GM18858 (cell line): ENCODE data around the gene DDAH2.

Source experiments
- ATAC-seq: cut with Tn5 transposase; IDR thresholded peaks from one replicate; pipeline ENCODE4 v1.9.1; 2021; ENCODE audit not compliant: unreplicated experiment

Gene DDAH2

DNA sequence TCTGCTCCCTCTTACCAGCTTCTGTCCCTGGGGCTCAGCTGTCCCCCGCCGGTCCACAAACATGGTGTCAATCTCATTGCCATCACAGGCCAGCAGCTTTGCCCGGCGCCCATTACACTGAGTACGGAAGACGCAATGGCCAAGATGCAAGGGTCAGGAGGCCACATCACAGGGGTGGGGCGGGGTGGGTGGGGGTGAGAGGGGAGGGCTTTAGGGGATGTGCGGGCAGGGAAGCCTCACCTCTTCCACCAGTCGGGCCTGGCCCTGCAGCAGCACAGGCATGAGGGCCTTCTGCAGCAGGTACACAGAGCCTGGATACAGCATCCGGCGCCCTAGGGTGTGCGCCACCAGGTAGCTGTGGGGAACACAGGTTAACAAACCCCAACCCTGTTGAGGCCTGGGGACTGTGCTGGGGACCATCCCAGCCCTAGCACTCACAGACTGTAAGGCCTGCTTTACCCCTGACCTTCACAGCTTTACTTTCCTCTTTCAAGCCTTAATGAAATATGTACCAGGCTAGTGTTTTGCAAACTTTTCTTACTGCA lies 37.5 kb downstream of the DDAH2 start:
- no peak for ATAC-seq

GRCh38 chr6:31691078-31691463 lies 38.0 kb downstream of the DDAH2 start:
- ATAC-seq = no peak

DNA sequence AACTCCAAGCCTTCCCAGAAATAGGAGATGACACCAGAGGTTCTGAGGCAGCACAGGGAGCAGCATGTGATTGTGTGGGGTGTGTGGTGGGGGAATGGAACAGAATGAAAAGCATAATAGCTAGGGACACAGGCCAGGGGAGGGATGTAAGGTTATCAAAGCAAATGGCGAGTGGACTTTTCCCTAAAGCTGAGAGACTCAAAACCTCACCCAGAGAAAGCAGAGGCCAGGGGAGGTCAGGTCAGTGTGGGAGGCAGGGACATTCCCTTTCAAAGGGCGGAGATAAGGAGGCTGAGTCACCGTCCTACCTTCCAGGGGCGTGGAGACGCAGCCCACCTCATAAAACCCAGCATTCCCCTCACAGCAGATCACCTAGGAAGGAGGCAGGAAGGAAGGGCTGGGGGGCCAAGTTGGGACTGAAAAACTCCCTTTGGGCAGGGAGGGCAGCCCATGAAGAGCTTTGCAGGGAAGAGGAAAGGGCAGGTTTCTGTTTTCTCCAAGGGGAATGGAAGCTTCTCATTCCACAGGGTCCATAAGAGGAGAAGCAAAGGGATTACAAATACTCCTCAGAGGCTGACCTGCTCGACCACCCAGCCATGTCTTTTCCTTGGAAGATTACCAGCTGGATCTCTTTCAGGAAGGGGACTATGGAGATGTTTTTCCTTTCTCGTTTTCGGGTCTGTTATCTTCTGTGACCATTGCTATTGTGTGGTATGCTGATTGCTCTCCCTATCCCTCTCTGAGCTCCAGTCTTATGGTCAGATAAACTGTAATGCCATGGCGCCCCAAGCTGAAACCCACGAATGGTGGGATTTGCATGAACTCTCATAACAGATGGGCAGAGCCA lies 38.6 kb downstream of the DDAH2 start:
- ATAC-seq = no peak

- ATAC-seq = no peak
Observed at GRCh38 chr6:31689249-31690110, 39.6 kb downstream of the DDAH2 start.

DNA sequence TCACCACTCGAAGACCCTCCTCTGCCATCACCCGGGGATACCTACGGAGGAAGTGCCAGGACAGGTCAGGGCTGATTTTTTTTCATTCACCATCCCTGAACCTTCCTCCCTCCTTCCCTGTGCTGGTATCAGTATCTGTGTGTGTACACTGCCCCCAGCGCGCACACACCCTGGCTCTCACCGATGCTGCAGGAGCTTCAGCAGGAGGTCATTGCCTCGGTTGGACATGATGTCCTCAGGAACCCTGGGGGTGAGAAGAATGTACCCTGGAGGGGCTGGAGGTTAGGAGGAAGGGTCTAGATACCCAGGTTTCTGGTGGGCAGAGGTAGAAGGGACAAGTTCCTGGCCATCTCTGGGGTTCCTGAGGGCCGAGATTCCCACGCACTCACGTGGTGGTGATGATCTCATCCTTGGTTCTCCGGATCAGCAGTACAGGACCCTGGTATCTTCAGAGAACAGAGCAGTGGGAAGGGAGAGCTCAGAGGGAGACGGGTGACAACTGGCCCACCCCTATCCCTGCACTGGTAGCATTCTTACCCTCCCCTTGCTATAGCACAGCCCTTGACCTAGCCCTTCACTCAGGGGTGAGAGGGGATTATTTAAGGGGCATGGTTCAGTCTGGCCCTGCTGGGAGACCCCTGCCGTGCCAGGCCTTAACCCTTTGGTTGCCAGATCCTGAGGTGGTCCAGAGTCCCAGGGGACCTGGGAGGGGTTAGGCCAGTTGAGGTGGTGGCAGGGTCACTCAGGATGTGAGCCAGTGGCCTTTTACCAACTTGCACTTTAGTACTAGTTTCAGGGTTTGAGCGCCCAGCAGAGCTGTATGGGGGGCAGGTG lies 41.0 kb downstream of the DDAH2 start:
- no peak for ATAC-seq

- no peak for ATAC-seq
Observed at GRCh38 chr6:31687321-31687720, 41.8 kb downstream of the DDAH2 start.

DNA sequence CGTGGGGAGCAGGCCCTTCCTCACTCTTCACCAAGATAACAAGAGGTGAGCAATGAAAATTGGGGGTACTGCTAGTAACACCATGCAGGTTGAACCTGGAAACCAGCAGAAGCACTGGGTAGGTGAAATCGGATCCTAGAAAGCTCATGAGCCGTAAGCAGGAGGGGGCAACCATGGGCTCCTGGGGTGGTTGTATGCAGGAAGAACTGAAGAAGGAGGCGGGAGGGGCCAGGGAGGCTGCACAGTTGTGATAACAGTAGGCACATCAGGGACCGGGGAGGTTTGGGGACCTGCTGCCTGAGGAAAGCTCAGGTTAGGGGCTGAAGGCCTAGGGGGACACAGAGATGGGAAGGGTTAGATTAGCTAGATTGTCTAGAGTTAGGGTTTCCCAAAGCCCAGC lies 42.6 kb downstream of the DDAH2 start:
- ATAC-seq = no peak

- no peak for ATAC-seq
Observed at GRCh38 chr6:31683591-31683990, 45.5 kb downstream of the DDAH2 start.

DNA sequence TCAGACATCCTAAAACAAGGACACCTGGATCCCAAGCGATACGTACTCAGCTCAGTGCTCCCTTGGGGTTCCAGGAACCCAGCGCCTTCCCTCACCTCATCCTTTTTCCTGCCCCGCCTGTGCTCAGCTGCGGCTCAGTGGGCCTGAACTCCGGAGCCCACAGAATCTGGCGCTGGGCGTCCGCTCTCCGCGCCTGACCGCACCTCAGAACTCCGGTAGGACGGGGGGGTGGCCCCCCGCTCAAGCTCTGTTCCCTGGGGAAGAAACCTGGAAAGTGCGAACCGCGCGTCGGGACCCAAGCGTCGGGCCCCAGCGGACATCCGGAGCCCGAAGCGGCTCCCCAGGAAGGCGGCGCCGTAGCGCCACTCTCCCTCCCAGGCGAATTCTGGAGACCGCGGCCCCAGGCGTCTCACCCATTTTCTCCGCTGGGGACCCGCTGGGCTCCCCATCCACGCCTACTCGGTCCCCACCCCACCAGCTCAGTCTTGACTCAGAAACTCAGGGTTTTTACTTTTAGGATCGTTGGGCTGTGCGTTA lies 47.9 kb downstream of the DDAH2 start:
- no peak for ATAC-seq

- no peak for ATAC-seq
Observed at GRCh38 chr6:31680226-31681134, 48.6 kb downstream of the DDAH2 start, which contains the start of gene LY6G5C. Gene LY6G5C, minus strand, starts transcription at chr6:31681067. Its CDS starts 694 bp downstream, at chr6:31680373.

GRCh38 chr6:31677955-31678354 lies 51.1 kb downstream of the DDAH2 start:
- no peak for ATAC-seq
